Gastroesophageal sphincter (tissue), 4 donors: ENCODE results near the gene FREM3. TPM values are rescaled to one million over a fixed set of nuclear protein-coding genes. Genes with fewer than 3 reads are reported as not detected.

Experiments
- ATAC-seq: fragments of 150-250 bp; one replicate; pipeline ENCODE4 v1.9.1; 2016; ENCODE audit warnings: mild to moderate bottlenecking, moderate library complexity
- H3K27ac ChIP-seq, 4 donors: fragments of 200-600 bp; sonication (generic) in 3 of 4; 1 replicate in 3 of 4; 2 replicates in 1 of 4; pipeline ENCODE4 v1.5.1; 2016 to 2019
- H3K27me3 ChIP-seq: fragments of 200-600 bp; sonication (generic); one replicate; pipeline ENCODE4 v1.5.1; 2019
- H3K36me3 ChIP-seq, 2 donors: fragments of 200-600 bp; sonication (generic); one replicate each; pipeline ENCODE4 v1.5.1; 2019; ENCODE audit warnings: control low read depth in 1 of 2
- H3K4me1 ChIP-seq, 3 donors: fragments of 200-600 bp; sonication (generic); 1 replicate in 2 of 3; 2 replicates in 1 of 3; pipeline ENCODE4 v1.5.1; 2016 to 2019; ENCODE audit warnings: control low read depth in 2 of 3
- H3K4me3 ChIP-seq, 2 donors: fragments of 200-600 bp; sonication (generic); one replicate each; pipeline ENCODE4 v1.5.1; 2019; ENCODE audit warnings: mild to moderate bottlenecking in 1 of 2, moderate library complexity in 1 of 2
- H3K9me3 ChIP-seq, 3 donors: fragments of 200-600 bp; sonication (generic); one replicate each; pipeline ENCODE4 v1.5.1; 2017 to 2019; ENCODE audit warnings: control low read depth in 2 of 3
- EP300 ChIP-seq: sonication (generic); formaldehyde crosslinking; IDR thresholded peaks from one replicate; pipeline ENCODE4 v1.6.1; 2017; ENCODE audit warnings: antibody characterized with exemption, mild to moderate bottlenecking
- POLR2A ChIP-seq, 2 donors: fragments of 450-650 bp; IDR thresholded peaks; one replicate each; pipeline ENCODE4 v1.6.1; 2017; ENCODE audit warnings: antibody characterized with exemption in 2 of 2, mild to moderate bottlenecking in 2 of 2, moderate library complexity in 1 of 2
- POLR2AphosphoS5 ChIP-seq: sonication (generic); formaldehyde crosslinking; IDR thresholded peaks from one replicate; pipeline ENCODE4 v1.6.1; 2017; ENCODE audit warnings: antibody characterized with exemption
- WGBS, 2 donors: methylation state at CpG; one replicate each; pipeline ENCODE4 v1.1.5; 2018; ENCODE audit warnings: low coverage in 1 of 2; 5-methylcytosine and 5-hydroxymethylcytosine counted together
- total RNA-seq, 4 donors: library from RNA; depleted of rRNA; stranded (reverse); fragments of >200 nt; gene quantifications; one replicate each; pipeline ENCODE4 v1.1.0, GENCODE V29; 2016
- TF ChIP-seq, protein P1 (sequence below), 4 experiments: fragments of 200-600 bp in 2 of 4; fragments of 450-650 bp in 2 of 4; sonication (generic) in 1 of 4; IDR thresholded peaks; one replicate each; pipeline ENCODE4 v1.5.1; 2017 to 2019; ENCODE audit warnings: antibody characterized with exemption in 4 of 4, mild to moderate bottlenecking in 2 of 4, moderate library complexity in 2 of 4

Gene FREM3
- total RNA-seq, 4 donors from 2014 or later = under 0.01 TPM; not detected in 3

DNA sequence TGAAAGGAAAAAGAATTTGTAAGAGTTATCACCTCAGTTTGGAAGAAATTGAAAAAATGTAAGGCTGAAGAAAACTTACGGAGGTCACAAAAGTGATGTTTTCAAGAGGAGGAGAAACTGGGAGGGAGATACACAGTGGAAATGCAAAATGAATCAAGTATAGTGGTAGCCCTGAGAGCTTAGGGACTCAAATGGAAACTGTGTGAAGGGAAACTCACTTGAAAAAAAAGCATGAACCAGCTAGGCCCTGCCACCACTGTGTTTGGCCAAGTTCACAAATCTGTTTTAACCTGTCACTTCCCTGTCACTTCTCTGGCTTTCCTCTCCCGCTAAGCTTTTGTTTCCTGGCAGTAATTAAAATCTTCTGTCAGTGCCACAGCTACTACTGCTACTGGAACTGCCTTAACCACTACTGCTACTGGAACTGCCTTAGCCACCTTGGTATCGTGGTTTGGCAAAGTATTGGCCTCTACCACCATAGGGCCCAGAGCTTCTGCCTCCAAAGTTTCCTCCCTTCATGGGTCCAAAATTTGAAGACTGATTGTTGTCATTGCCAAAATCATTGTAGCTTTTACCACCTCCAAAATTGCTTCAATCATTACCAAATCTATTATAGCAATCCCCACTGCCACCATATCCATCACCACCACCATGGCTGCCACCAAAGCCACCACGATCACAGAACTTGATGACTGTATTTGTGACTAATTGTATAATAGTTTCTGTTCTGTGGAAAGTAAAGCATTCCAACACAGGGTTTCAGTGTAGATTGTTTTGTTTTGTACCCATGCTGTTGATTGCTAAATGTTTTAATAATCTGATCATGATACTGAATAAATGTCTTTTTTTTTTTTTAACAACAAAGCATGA, 145.5 kb downstream of the FREM3 start:
- Histone ChIP-seq H3K4me1 (peaks cover 0 to 19% (median 0%) of the 10 kb centered on the region in 3 donors), H3K4me3 (no peak overlapping the region), H3K9me3 (no peaks in the 10 kb centered on the region), H3K27ac (no peak overlapping the region), H3K36me3 (peaks cover 0 to 46% of the 10 kb centered on the region in 2 donors), H3K27me3 (no peaks in the 10 kb centered on the region)
- TF ChIP-seq, protein P1, sequence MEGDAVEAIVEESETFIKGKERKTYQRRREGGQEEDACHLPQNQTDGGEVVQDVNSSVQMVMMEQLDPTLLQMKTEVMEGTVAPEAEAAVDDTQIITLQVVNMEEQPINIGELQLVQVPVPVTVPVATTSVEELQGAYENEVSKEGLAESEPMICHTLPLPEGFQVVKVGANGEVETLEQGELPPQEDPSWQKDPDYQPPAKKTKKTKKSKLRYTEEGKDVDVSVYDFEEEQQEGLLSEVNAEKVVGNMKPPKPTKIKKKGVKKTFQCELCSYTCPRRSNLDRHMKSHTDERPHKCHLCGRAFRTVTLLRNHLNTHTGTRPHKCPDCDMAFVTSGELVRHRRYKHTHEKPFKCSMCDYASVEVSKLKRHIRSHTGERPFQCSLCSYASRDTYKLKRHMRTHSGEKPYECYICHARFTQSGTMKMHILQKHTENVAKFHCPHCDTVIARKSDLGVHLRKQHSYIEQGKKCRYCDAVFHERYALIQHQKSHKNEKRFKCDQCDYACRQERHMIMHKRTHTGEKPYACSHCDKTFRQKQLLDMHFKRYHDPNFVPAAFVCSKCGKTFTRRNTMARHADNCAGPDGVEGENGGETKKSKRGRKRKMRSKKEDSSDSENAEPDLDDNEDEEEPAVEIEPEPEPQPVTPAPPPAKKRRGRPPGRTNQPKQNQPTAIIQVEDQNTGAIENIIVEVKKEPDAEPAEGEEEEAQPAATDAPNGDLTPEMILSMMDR (IDR thresholded peaks at IDR 0.05) = no peak
- TF ChIP-seq POLR2A (IDR thresholded peaks at IDR 0.05) = no peak
- TF ChIP-seq POLR2AphosphoS5 = no peak
- no peak for TF ChIP-seq EP300
- no peak for ATAC-seq
- WGBS, 2 donors = 60 to 65% methylated on average over 3 to 4 of the region's 4 CpGs

DNA sequence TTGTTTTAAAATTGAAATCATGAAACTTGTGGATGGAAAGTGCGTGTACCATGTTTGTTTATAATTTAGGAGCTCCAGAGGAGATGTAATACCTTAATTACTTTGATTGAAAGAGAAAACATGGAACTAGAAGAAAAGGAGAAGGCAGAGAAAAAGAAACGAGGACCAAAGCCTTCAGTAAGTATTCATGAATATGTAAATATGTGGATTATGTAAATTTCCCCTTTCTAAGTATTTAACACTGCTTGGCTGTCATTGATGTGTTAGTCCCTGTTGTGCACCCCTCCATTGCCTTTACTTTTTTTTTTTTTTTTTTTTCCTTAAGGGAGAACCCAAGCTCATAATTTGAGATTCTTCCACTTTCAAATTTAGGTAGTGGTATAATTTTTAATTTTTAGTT, 150.5 kb downstream of the FREM3 start:
- TF ChIP-seq, protein P1 (IDR thresholded peaks at IDR 0.05) = no peak
- no peak for TF ChIP-seq EP300
- peaks cover 0 to 8% (median 0%) of the 10 kb centered on the region in 3 donors for H3K4me1 ChIP-seq
- H3K36me3 ChIP-seq = peaks cover 10 to 87% of the 10 kb centered on the region in 2 donors
- no peaks in the 10 kb centered on the region for H3K27me3 ChIP-seq
- no peak overlapping the region for H3K27ac ChIP-seq
- H3K4me3 ChIP-seq = no peak overlapping the region
- WGBS, 2 donors = 67 to 79% methylated on average over 2 of the region's 2 CpGs
- no peaks in the 10 kb centered on the region for H3K9me3 ChIP-seq
- no peak for ATAC-seq

DNA sequence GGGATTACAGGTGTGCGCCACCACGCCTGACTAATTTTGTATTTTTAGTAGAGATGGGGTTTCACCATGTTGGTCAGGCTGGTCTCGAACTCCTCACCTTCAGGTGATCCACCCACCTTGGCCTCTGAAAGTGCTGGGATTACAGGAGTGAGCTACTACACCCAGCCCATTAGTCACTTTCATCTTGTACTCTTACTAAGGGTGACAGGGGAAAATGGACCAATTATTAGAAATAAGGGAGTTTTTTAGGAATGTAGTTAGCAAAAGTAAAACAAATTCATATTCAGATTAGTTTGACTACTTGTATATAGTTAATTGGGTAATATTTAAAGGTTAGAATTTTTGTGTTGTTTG, 160.8 kb downstream of the FREM3 start:
- Histone ChIP-seq H3K4me1 (no peaks in the 10 kb centered on the region), H3K36me3 (peaks cover 7 to 99% of the 10 kb centered on the region in 2 donors), H3K27ac (no peak overlapping the region), H3K9me3 (no peaks in the 10 kb centered on the region), H3K4me3 (no peak overlapping the region), H3K27me3 (no peaks in the 10 kb centered on the region)
- TF ChIP-seq, protein P1 (IDR thresholded peaks at IDR 0.05) = no peak
- no peak for TF ChIP-seq EP300
- TF ChIP-seq POLR2A (IDR thresholded peaks at IDR 0.05) = no peak
- TF ChIP-seq POLR2AphosphoS5 = no peak
- no peak for ATAC-seq
- 100% methylated on average over 3 of the region's 3 CpGs for WGBS, 2 donors

DNA sequence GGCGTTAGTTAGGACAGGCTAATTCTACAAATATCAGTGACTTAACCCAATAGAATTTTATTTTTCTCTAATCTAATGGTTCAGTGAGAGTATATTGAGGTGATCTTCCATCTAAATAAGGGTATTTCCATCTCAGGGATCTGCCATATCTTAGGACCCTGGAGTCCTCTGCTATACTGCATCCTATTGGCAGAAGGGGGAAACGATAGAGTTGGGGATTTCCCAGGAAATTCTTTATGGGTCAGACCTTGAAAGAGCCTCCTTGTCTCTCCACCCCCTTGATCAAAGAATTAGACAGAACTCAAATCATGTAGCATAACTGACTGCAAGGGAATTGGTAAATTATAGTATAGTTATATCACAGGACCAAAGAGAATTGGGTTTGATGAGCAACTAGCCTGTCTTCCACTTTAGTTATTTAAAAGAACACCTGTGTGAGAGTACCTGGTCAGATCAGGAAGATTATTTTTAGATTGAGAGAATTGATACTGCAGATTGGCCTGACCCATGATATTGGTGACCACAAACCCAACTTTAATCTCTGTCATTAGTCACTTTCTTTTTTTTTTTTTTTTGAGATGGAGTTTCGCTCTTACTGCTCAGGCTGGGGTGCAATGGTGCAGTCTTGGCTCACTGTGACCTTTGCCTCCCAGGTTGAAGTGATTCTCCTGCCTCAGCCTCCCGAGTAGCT, 161.4 kb downstream of the FREM3 start:
- Histone ChIP-seq H3K27me3 (no peaks in the 10 kb centered on the region), H3K4me3 (no peak overlapping the region), H3K27ac (no peak overlapping the region), H3K36me3 (peaks cover 7 to 99% of the 10 kb centered on the region in 2 donors), H3K9me3 (no peaks in the 10 kb centered on the region), H3K4me1 (no peaks in the 10 kb centered on the region)
- ATAC-seq = no peak
- TF ChIP-seq EP300 (no peak), POLR2AphosphoS5 (no peak), POLR2A (IDR thresholded peaks at IDR 0.05) (no peak)
- TF ChIP-seq, protein P1 (IDR thresholded peaks at IDR 0.05) = no peak
- WGBS, 2 donors = 78 to 88% methylated on average over 4 of the region's 4 CpGs
